ENCODE results near the gene TGFB1I1. TPM values are rescaled to one million over a fixed set of nuclear protein-coding genes. Genes with fewer than 3 reads are reported as not detected.

Gene TGFB1I1
- total and polyA plus RNA-seq, 2 of the 13 experiments (the other 11 are each of a cell fraction or from before 2014, with no cell fraction given) = 0.80 to 2.9 TPM

DNA sequence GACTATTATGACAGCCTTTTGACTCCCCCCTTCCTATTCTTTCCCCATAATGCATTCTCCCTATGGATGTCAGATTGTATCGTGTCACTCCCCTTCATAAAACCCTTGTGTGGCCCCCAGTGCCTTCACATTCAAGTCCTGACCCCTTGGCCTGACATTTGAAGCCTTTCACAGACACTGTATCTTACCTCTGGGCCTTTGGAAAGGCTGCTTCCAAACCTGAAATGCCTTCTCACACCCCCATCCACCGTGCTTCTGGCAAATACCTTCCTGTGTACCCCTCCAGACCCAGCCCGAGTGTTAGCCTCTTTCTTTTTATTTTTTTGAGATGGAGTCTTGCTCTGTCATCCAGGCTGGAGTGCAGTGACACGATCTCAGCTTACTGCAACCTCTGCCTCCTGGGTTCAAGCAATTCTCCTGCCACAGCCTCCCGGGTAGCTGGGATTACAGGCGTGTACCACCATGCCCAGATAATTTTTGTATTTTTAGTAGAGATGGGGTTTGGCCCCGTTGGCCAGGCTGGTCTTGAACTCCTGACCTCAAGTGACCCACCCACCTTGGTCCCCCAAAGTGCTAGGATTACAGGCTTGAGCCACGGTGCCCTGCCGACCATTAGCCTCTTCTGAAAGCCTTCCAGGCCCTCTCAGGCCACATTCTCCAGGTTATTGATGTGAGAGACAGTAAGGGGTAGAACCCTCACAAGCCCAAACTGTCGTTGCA, 10.6 kb upstream of the TGFB1I1 start (continued):
- TF ChIP-seq, protein P1, sequence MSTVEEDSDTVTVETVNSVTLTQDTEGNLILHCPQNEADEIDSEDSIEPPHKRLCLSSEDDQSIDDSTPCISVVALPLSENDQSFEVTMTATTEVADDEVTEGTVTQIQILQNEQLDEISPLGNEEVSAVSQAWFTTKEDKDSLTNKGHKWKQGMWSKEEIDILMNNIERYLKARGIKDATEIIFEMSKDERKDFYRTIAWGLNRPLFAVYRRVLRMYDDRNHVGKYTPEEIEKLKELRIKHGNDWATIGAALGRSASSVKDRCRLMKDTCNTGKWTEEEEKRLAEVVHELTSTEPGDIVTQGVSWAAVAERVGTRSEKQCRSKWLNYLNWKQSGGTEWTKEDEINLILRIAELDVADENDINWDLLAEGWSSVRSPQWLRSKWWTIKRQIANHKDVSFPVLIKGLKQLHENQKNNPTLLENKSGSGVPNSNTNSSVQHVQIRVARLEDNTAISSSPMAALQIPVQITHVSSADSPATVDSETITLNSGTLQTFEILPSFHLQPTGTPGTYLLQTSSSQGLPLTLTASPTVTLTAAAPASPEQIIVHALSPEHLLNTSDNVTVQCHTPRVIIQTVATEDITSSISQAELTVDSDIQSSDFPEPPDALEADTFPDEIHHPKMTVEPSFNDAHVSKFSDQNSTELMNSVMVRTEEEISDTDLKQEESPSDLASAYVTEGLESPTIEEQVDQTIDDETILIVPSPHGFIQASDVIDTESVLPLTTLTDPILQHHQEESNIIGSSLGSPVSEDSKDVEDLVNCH (CRISPR knock-in tag; IDR thresholded peaks at IDR 0.05) = no peak
- TF ChIP-seq, protein P2, sequence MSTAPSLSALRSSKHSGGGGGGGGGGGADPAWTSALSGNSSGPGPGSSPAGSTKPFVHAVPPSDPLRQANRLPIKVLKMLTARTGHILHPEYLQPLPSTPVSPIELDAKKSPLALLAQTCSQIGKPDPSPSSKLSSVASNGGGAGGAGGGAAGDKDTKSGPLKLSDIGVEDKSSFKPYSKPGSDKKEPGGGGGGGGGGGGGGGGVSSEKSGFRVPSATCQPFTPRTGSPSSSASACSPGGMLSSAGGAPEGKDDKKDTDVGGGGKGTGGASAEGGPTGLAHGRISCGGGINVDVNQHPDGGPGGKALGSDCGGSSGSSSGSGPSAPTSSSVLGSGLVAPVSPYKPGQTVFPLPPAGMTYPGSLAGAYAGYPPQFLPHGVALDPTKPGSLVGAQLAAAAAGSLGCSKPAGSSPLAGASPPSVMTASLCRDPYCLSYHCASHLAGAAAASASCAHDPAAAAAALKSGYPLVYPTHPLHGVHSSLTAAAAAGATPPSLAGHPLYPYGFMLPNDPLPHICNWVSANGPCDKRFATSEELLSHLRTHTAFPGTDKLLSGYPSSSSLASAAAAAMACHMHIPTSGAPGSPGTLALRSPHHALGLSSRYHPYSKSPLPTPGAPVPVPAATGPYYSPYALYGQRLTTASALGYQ (CRISPR knock-in tag; IDR thresholded peaks at IDR 0.05) = no peak
- TF ChIP-seq MEF2D (CRISPR knock-in tag; IDR thresholded peaks at IDR 0.05) (no peak), ZNF780A (CRISPR knock-in tag; IDR thresholded peaks at IDR 0.05) (no peak), ZNF383 (CRISPR knock-in tag; IDR thresholded peaks at IDR 0.05; ENCODE audit: borderline replicate concordance) (no peak)
- TF ChIP-seq, protein P3, sequence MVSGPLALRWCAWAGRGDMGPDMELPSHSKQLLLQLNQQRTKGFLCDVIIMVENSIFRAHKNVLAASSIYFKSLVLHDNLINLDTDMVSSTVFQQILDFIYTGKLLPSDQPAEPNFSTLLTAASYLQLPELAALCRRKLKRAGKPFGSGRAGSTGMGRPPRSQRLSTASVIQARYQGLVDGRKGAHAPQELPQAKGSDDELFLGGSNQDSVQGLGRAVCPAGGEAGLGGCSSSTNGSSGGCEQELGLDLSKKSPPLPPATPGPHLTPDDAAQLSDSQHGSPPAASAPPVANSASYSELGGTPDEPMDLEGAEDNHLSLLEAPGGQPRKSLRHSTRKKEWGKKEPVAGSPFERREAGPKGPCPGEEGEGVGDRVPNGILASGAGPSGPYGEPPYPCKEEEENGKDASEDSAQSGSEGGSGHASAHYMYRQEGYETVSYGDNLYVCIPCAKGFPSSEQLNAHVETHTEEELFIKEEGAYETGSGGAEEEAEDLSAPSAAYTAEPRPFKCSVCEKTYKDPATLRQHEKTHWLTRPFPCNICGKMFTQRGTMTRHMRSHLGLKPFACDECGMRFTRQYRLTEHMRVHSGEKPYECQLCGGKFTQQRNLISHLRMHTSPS (CRISPR knock-in tag; IDR thresholded peaks at IDR 0.05; ENCODE audit: low read depth) = no peak
